Heart left ventricle (tissue), 13 donors: ENCODE measurements around the gene SLC17A8.

Source experiments
- POLR2A ChIP-seq, 2 donors: fragments of 450-650 bp; IDR thresholded peaks; one replicate each; pipeline ENCODE4 v1.6.1; 2017; ENCODE audit warnings: antibody characterized with exemption in 2 of 2, mild to moderate bottlenecking in 2 of 2, moderate library complexity in 2 of 2
- TF ChIP-seq, protein P1 (sequence below), 12 donors: fragments of 200-600 bp; sonication (generic) in 4 of 12; IDR thresholded peaks; one replicate each; pipeline versions ENCODE4 v1.5.0 to v1.8.0; 2018 to 2022; ENCODE audit warnings: antibody characterized with exemption in 12 of 12, mild to moderate bottlenecking in 5 of 12
- donor health status: ischemic (EF 13 %, LVEDD 7.1; RV severe dilation, severe dysfunction).
- donor health status: DM: no; HTN: yes; CAD: no.
- donor health status: DM: no; HTN: no; CAD: no.
- donor health status: ischemic (EF 25% LVEDD 6.9; RV normal size, moderate dysfunction).
- donor health status: ischemic (EF 25% LVEDD 5.7; RV mildly dilated, moderate dysfunction).
- donor health status: ischemic (EF 35%, LVEDD 5.7; RV mildly dilated, moderate dysfunction).
- donor health status: nonischemic (EF 11% LVEDD 7.7; RV severe dilation, severe dysfunction).
- donor health status: DM: yes; HTN: yes; CAD: no.
- donor health status: PGD.
- donor health status: ischemic (EF 29% LVEDD 5.4; RV normal size, mild dysfunction).
- donor health status: nonischemic (EF 23%, LVEDD 6.1; RV moderate dilation, normal function).

- TF ChIP-seq, protein P1, sequence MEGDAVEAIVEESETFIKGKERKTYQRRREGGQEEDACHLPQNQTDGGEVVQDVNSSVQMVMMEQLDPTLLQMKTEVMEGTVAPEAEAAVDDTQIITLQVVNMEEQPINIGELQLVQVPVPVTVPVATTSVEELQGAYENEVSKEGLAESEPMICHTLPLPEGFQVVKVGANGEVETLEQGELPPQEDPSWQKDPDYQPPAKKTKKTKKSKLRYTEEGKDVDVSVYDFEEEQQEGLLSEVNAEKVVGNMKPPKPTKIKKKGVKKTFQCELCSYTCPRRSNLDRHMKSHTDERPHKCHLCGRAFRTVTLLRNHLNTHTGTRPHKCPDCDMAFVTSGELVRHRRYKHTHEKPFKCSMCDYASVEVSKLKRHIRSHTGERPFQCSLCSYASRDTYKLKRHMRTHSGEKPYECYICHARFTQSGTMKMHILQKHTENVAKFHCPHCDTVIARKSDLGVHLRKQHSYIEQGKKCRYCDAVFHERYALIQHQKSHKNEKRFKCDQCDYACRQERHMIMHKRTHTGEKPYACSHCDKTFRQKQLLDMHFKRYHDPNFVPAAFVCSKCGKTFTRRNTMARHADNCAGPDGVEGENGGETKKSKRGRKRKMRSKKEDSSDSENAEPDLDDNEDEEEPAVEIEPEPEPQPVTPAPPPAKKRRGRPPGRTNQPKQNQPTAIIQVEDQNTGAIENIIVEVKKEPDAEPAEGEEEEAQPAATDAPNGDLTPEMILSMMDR (IDR thresholded peaks at IDR 0.05), result no peak
- no peak for TF ChIP-seq POLR2A (IDR thresholded peaks at IDR 0.05)
Measured at GRCh38 chr12:100399095-100399494, 42.2 kb downstream of the SLC17A8 start.
